HG03280 (cell line): ENCODE data around the gene B4GALNT3.

Experiments used
- ATAC-seq: cut with Tn5 transposase; IDR thresholded peaks from one replicate; pipeline ENCODE4 v1.9.1; 2021; ENCODE audit warnings: mild to moderate bottlenecking, moderate library complexity; ENCODE audit not compliant: unreplicated experiment

B4GALNT3 gene

GRCh38 chr12:537772-538171 is 78.0 kb downstream of the B4GALNT3 start:
- ATAC-seq: no peak

DNA sequence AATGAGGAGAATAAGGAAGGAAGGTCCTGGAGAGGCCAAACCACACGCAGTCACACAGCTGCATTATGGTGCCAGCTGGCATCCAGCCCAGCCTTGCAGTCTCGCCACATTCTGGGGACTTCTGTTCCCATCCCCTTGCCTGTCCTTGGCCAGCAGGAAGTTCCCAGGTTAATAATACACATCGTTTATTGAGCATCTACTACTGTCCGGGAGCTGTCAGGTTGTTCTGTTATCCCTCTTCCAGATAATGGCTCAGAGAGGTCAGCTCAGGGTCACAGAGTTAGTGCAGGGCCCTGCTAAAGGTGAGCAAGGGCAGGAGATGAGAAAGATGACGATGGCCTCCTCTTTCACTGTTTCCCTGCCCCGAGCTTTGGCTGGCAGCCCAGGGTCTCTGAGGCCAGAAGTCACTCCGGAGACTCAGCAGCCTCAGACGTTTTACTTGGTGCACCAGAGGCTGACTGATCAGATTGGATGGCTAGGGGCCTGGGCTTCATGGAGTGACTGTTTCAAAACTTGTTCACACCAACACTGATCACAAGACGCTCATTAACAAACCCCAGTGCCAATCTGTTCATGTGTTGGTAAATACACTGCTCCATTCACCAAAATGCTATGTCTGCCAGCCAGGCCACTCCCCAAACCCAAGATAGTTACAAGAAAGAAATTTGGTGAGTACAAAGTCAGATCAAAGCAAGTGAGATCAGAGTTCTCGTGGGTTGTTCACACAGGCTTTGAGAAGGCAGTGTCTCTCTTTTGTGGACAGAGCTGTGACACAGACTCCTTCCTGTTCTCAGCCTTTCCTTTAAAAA is 79.2 kb downstream of the B4GALNT3 start:
- ATAC-seq: no peak

- ATAC-seq: no peak
Measured at GRCh38 chr12:539540-540310, 80.0 kb downstream of the B4GALNT3 start.

- no peak for ATAC-seq
Measured at GRCh38 chr12:541676-542324, 82.1 kb downstream of the B4GALNT3 start.

DNA sequence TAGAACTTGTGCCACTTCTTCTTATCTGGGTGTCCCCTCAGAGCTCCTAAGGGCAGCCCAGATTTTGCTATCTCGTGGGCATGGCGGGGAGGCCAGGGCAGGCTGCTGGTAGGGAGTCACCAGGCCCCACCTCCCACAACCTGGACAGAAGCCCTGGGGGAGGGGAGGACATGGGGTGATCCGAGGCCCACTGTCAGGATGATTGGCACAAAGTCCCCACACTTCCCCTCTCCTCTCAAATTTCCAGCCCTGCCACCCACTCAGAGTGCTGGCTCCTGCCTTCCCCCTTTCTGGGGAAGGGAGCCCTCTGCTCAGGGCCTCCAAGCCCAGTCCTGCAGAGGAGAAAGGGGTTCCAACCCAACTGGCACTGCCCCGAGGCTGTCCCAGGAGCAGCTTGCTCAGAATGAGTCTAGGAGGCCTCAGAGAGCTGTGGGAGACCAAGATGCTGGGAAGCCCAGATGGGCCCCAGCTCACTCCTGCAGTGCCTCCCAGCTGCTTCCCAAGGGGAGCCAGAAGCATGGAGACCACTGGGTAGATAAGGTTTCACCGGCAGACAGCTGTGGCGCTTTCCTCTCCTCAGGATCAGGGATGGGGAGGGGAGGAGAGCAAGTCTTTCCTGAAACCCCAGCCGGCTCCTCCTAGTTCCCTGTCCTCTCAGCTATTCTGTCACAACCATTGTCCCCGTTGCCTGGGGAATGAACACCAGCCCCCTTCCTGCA is 82.8 kb downstream of the B4GALNT3 start:
- no peak for ATAC-seq

DNA sequence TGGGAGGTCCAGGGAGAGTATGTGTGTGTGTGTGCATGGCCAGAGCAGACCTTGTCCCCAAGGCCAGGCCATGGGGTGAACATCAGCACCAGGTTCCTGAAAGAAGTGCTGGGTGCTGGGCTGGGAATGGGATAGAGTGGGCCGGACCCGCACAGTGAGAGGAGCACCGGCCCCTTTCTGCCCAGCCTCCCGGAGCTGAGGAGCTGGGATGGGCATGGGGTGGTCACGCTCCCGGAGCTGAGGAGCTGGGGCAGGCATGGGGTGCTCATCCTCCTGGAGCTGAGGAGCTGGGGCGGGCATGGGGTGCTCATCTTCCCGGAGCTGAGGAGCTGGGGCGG is 83.3 kb downstream of the B4GALNT3 start:
- ATAC-seq: no peak

- no peak for ATAC-seq
Measured at GRCh38 chr12:544142-544541, 84.4 kb downstream of the B4GALNT3 start.

GRCh38 chr12:544941-545635 is 85.3 kb downstream of the B4GALNT3 start:
- ATAC-seq: no peak

- ATAC-seq: no peak
Measured at GRCh38 chr12:545835-546234, 86.1 kb downstream of the B4GALNT3 start.

DNA sequence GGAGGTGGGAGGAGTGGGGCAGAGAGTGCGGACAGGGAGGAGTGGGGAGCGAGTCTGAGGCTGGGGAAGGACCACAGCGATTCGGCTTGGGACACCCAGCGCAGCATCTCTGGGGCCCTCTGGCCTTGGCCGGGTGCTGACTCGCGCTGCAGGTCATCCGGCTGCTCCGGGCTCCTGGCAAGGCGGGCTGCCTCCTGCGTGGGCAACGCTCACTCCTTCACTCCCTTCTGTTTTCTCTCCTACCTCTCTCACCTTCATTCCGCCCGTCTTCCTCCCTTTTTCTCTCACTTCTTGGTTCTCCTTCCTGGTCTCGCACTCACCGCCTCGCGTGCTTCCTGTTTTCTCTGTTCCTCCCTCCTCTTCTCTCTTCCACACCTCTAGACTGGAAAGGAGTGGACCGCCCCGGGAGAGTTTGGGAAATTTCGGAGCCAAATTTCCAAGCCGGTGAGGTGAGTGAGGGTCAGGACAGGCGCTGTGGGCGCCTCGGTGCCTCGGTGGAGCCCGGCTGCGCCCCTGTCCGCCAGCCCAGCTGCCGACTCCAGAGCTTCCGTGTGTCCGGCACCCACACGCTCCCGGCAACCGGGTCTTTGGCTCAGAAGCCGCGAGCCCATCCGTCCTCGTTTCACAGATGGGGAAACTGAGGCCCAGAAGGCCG is 86.7 kb downstream of the B4GALNT3 start:
- no peak for ATAC-seq

DNA sequence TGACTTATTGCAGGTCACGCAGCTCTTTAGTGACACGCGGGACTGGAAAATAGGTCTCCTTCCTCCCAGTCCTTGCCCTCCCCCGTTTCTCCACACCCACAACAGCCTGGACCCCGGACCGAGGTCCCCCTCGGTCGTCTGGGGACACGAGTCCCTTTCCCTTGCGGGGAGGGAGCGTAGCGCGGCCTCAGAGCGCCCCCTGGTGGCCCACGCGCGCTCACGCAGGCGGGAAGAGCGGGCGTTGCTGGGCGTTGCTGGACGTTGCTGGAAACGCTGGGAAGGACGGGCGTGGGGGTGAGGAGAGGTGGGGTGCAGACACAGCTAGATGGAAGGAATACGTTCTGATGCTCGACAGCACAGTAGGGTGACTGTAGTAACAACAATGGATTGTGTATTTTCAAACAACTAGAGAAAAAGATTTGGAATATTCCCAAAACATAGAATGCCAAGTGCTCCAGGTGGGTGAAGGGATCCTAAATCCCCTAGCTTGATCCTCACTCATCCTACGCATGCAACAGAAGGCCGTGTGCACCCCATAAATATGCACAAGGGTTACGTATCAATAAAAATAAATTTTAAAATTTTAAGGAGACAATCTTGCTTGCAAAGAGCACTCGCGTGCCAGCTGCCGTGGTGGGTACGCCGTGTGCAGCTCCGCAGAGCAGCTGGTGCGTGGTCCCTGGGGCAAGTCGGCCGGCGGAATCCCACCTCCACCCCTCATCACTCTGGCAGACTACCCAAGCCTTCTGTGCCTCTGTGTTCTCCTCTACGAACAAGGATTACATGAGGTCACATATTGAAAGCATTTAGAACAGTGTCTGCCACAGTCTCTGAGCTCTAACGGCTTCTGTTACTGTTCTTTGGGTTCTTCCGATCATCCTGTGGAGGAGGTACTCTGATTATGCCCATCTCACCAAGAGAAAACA is 87.4 kb downstream of the B4GALNT3 start:
- ATAC-seq: no peak

GRCh38 chr12:547883-548470 is 88.2 kb downstream of the B4GALNT3 start:
- no peak for ATAC-seq

- no peak for ATAC-seq
Measured at GRCh38 chr12:549476-550082, 89.8 kb downstream of the B4GALNT3 start.

- ATAC-seq: no peak
Measured at GRCh38 chr12:550473-551260, 90.9 kb downstream of the B4GALNT3 start.

- no peak for ATAC-seq
Measured at GRCh38 chr12:552466-552865, 92.7 kb downstream of the B4GALNT3 start.

- no peak for ATAC-seq
Measured at GRCh38 chr12:553216-554000, 93.7 kb downstream of the B4GALNT3 start.

- no peak for ATAC-seq
Measured at GRCh38 chr12:554001-554285, 94.2 kb downstream of the B4GALNT3 start.
